HEK293 (cell line): ENCODE measurements around the gene PDE4D.

Source experiments
- HOXA7 ChIP-seq: sonication (generic); formaldehyde crosslinking; IDR thresholded peaks from 2 replicates; pipeline ENCODE4 v1.8.1; 2022; ENCODE audit warnings: missing genetic modification reagents, borderline replicate concordance
- KLF16 ChIP-seq: fragments of 450-650 bp; formaldehyde crosslinking; IDR thresholded peaks from 2 replicates; pipeline ENCODE4 v1.5.1; 2017; ENCODE audit warnings: missing biosample characterization, missing genetic modification characterization
- OVOL3 ChIP-seq: fragments of 450-650 bp; formaldehyde crosslinking; IDR thresholded peaks from 2 replicates; pipeline ENCODE4 v1.5.1; 2016; ENCODE audit warnings: missing biosample characterization, missing genetic modification characterization
- PATZ1 ChIP-seq: fragments of 450-650 bp; formaldehyde crosslinking; IDR thresholded peaks from 2 replicates; pipeline ENCODE4 v1.5.1; 2016; ENCODE audit warnings: missing biosample characterization, missing genetic modification characterization
- PBX3 ChIP-seq: sonication (generic); formaldehyde crosslinking; IDR thresholded peaks from 2 replicates; pipeline ENCODE4 v1.8.1; 2022; ENCODE audit warnings: mild to moderate bottlenecking, moderate library complexity, missing genetic modification reagents
- ZBTB1 ChIP-seq: fragments of 450-650 bp; formaldehyde crosslinking; IDR thresholded peaks from 2 replicates; pipeline ENCODE4 v1.5.1; 2016; ENCODE audit warnings: missing biosample characterization, missing genetic modification characterization
- ZBTB26 ChIP-seq: fragments of 450-650 bp; formaldehyde crosslinking; optimal IDR thresholded peaks from 2 replicates; pipeline ENCODE3; 2016; ENCODE audit warnings: missing biosample characterization, mild to moderate bottlenecking, missing genetic modification characterization
- ZBTB48 ChIP-seq: fragments of 450-650 bp; formaldehyde crosslinking; IDR thresholded peaks from 2 replicates; pipeline ENCODE4 v1.5.1; 2016; ENCODE audit warnings: missing biosample characterization, missing genetic modification characterization
- ZNF157 ChIP-seq: fragments of 450-650 bp; formaldehyde crosslinking; IDR thresholded peaks from 2 replicates; pipeline ENCODE4 v1.5.1; 2016; ENCODE audit warnings: missing biosample characterization, missing genetic modification characterization
- ZNF274 ChIP-seq, 2 experiments: fragments of 200-500 bp in 1 of 2; fragments of 450-650 bp in 1 of 2; sonication (Bioruptor generic) in 1 of 2; formaldehyde crosslinking in 1 of 2; IDR thresholded peaks; 2 replicates each; pipeline versions ENCODE4 v1.5.1 to v1.6.1; 2014 to 2016; ENCODE audit warnings: borderline replicate concordance in 1 of 2, inconsistent platforms in 1 of 2, low read length in 1 of 2, missing biosample characterization in 1 of 2, missing genetic modification characterization in 1 of 2
- ZNF292 ChIP-seq: fragments of 450-650 bp; formaldehyde crosslinking; IDR thresholded peaks from 2 replicates; pipeline ENCODE4 v1.5.1; 2016; ENCODE audit warnings: low read depth, missing biosample characterization, missing genetic modification characterization, borderline replicate concordance
- ZNF324 ChIP-seq: fragments of 450-650 bp; formaldehyde crosslinking; IDR thresholded peaks from 2 replicates; pipeline ENCODE4 v1.5.1; 2016; ENCODE audit warnings: missing biosample characterization, missing genetic modification characterization
- ZNF423 ChIP-seq: fragments of 450-650 bp; formaldehyde crosslinking; IDR thresholded peaks from 2 replicates; pipeline ENCODE4 v1.5.1; 2016; ENCODE audit warnings: missing biosample characterization, missing genetic modification characterization
- ZNF449 ChIP-seq: fragments of 450-650 bp; formaldehyde crosslinking; IDR thresholded peaks from 2 replicates; pipeline ENCODE4 v1.5.1; 2017; ENCODE audit warnings: missing biosample characterization, mild to moderate bottlenecking, missing genetic modification characterization, moderate library complexity
- ZNF501 ChIP-seq: fragments of 450-650 bp; formaldehyde crosslinking; IDR thresholded peaks from 2 replicates; pipeline ENCODE4 v1.5.1; 2016; ENCODE audit warnings: missing biosample characterization, missing genetic modification characterization
- ZNF600 ChIP-seq: fragments of 450-650 bp; formaldehyde crosslinking; IDR thresholded peaks from 2 replicates; pipeline ENCODE4 v1.5.1; 2016; ENCODE audit warnings: missing biosample characterization, missing genetic modification characterization
- ZNF639 ChIP-seq: fragments of 450-650 bp; formaldehyde crosslinking; IDR thresholded peaks from 2 replicates; pipeline ENCODE4 v1.5.1; 2016; ENCODE audit warnings: missing biosample characterization, missing genetic modification characterization
- ZNF660 ChIP-seq: fragments of 450-650 bp; IDR thresholded peaks from 2 replicates; pipeline ENCODE4 v1.5.1; 2018; ENCODE audit warnings: missing biosample characterization, mild to moderate bottlenecking, missing genetic modification characterization
- ZNF677 ChIP-seq: fragments of 450-650 bp; IDR thresholded peaks from 2 replicates; pipeline ENCODE4 v1.5.0; 2018; ENCODE audit warnings: missing biosample characterization, mild to moderate bottlenecking, missing genetic modification characterization, moderate library complexity
- ZNF830 ChIP-seq: fragments of 450-650 bp; IDR thresholded peaks from 2 replicates; pipeline ENCODE4 v1.5.0; 2018; ENCODE audit warnings: missing biosample characterization, missing genetic modification characterization, low read depth, mild to moderate bottlenecking, moderate library complexity
- ZNF843 ChIP-seq: fragments of 450-650 bp; formaldehyde crosslinking; IDR thresholded peaks from 2 replicates; pipeline ENCODE4 v1.5.1; 2016; ENCODE audit warnings: missing biosample characterization, missing genetic modification characterization
- ZXDB ChIP-seq: fragments of 450-650 bp; formaldehyde crosslinking; IDR thresholded peaks from 2 replicates; pipeline ENCODE4 v1.5.1; 2016; ENCODE audit warnings: missing biosample characterization, missing genetic modification characterization
- TF ChIP-seq, protein P1 (sequence below): fragments of 450-650 bp; formaldehyde crosslinking; IDR thresholded peaks from 2 replicates; pipeline ENCODE4 v1.5.1; 2016; ENCODE audit warnings: missing biosample characterization, missing genetic modification characterization, borderline replicate concordance
- TF ChIP-seq, protein P2 (sequence below): fragments of 450-650 bp; formaldehyde crosslinking; IDR thresholded peaks from 2 replicates; pipeline ENCODE4 v1.5.1; 2016; ENCODE audit warnings: missing biosample characterization, missing genetic modification characterization

PDE4D gene

GRCh38 chr5:59036274-59036961, 857.1 kb downstream of the PDE4D start (continued):
- TF ChIP-seq ZNF292 (tag by site-specific recombination), result no peak
- no peak for TF ChIP-seq ZNF830 (tag by site-specific recombination)
- TF ChIP-seq ZBTB26 (tag by site-specific recombination), result no peak
- TF ChIP-seq, protein P1, sequence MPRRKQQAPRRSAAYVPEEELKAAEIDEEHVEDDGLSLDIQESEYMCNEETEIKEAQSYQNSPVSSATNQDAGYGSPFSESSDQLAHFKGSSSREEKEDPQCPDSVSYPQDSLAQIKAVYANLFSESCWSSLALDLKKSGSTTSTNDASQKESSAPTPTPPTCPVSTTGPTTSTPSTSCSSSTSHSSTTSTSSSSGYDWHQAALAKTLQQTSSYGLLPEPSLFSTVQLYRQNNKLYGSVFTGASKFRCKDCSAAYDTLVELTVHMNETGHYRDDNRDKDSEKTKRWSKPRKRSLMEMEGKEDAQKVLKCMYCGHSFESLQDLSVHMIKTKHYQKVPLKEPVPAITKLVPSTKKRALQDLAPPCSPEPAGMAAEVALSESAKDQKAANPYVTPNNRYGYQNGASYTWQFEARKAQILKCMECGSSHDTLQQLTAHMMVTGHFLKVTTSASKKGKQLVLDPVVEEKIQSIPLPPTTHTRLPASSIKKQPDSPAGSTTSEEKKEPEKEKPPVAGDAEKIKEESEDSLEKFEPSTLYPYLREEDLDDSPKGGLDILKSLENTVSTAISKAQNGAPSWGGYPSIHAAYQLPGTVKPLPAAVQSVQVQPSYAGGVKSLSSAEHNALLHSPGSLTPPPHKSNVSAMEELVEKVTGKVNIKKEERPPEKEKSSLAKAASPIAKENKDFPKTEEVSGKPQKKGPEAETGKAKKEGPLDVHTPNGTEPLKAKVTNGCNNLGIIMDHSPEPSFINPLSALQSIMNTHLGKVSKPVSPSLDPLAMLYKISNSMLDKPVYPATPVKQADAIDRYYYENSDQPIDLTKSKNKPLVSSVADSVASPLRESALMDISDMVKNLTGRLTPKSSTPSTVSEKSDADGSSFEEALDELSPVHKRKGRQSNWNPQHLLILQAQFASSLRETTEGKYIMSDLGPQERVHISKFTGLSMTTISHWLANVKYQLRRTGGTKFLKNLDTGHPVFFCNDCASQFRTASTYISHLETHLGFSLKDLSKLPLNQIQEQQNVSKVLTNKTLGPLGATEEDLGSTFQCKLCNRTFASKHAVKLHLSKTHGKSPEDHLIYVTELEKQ (tag by site-specific recombination), result peak; percentile 28; the same call in 1 of the 2 replicates
- no peak for TF ChIP-seq ZBTB1 (tag by site-specific recombination)
- no peak for TF ChIP-seq ZNF423 (tag by site-specific recombination)
- TF ChIP-seq ZNF677 (tag by site-specific recombination), result no peak
- 0 out of 2 replicates have a peak, but pooled peaks have one; percentile 28 for TF ChIP-seq ZNF501 (tag by site-specific recombination)
- no peak for TF ChIP-seq HOXA7 (CRISPR knock-in tag)
- TF ChIP-seq ZNF600 (tag by site-specific recombination), result peak; percentile 88
- no peak for TF ChIP-seq PBX3 (CRISPR knock-in tag)
- no peak for TF ChIP-seq KLF16 (tag by site-specific recombination)
- TF ChIP-seq ZNF274 (IDR thresholded peaks at IDR 0.05; ENCODE audit: low read length), result no peak
- no peak for TF ChIP-seq ZNF274 (tag by site-specific recombination; IDR thresholded peaks at IDR 0.05; ENCODE audit: borderline replicate concordance)
- peak; percentile 49; the same call in 1 of the 2 replicates for TF ChIP-seq PATZ1 (tag by site-specific recombination)
- peak; percentile 80 for TF ChIP-seq ZNF639
- TF ChIP-seq ZNF449, result no peak
- no peak for TF ChIP-seq OVOL3 (tag by site-specific recombination)
- peak; percentile 69; the same call in 1 of the 2 replicates for TF ChIP-seq ZNF660 (tag by site-specific recombination)
- TF ChIP-seq ZBTB48 (tag by site-specific recombination), result no peak
- TF ChIP-seq ZNF843 (tag by site-specific recombination), result no peak
- peak; percentile 51; the same call in 1 of the 2 replicates for TF ChIP-seq ZXDB
- TF ChIP-seq, protein P2, sequence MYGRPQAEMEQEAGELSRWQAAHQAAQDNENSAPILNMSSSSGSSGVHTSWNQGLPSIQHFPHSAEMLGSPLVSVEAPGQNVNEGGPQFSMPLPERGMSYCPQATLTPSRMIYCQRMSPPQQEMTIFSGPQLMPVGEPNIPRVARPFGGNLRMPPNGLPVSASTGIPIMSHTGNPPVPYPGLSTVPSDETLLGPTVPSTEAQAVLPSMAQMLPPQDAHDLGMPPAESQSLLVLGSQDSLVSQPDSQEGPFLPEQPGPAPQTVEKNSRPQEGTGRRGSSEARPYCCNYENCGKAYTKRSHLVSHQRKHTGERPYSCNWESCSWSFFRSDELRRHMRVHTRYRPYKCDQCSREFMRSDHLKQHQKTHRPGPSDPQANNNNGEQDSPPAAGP (tag by site-specific recombination), result peak; percentile 55; the same call in 1 of the 2 replicates
- no peak for TF ChIP-seq ZNF157 (tag by site-specific recombination)
- peak; percentile 45; the same call in 1 of the 2 replicates for TF ChIP-seq ZNF324 (tag by site-specific recombination)
